GM12878 (cell line): Measurements from ENCODE around the gene BDKRB2. TPM values are rescaled to one million over a fixed set of nuclear protein-coding genes. Genes with fewer than 3 reads are reported as not detected.

Experiments used
- ATAC-seq: fragments of 200-7000 bp; cut with Tn5 transposase; 3 replicates; pipeline ENCODE4 v1.9.1; 2020; ENCODE audit warnings: mild to moderate bottlenecking, moderate library complexity
- BruUV-seq: library from RNA; stranded (reverse); fragments of 400-500 nt; replicated peaks from 2 replicates; lab custom pipeline; 2021; lab: Mats Ljungman, UMichigan
- CTCF ChIA-PET: fragments of 300-600 bp; sonication (Branson Sonifier 250); formaldehyde crosslinking; extraction: SDS; loops from one replicate; lab custom pipeline; 2021; ENCODE audit warnings: inconsistent platforms; lab: Yijun Ruan, JAX
- POLR2A ChIA-PET: fragments of 350-600 bp; formaldehyde crosslinking; extraction: SDS; loops from one replicate; lab custom pipeline; 2021; ENCODE audit warnings: inconsistent platforms; lab: Charles Lee
- RAD21 ChIA-PET: fragments of 300-600 bp; sonication (Branson Sonifier 250); formaldehyde crosslinking; loops from one replicate; lab custom pipeline; 2023; ENCODE audit warnings: antibody characterized with exemption; ENCODE audit not compliant: unreplicated experiment; lab: Charles Lee
- SMC1A ChIA-PET: fragments of 300-600 bp; sonication (Branson Sonifier 250); formaldehyde crosslinking; loops from one replicate; lab custom pipeline; 2023; ENCODE audit not compliant: unreplicated experiment, uncharacterized antibody; lab: Charles Lee
- DNase-seq: peaks from one replicate; pipeline ENCODE4 v3.0.0-alpha.2; 2011; ENCODE audit warnings: low read depth, low spot score
- FAIRE-seq: peaks from 3 replicates; lab custom pipeline; 2011; peaks lifted over from hg19 to GRCh38; lab: Jason Lieb, UNC
- H2AFZ ChIP-seq: 2 replicates; pipeline ENCODE4 v1.6.0; 2011; ENCODE audit warnings: low read depth, low read length, control low read depth; ENCODE audit not compliant: control insufficient read depth
- H3K27ac ChIP-seq: 2 replicates; pipeline ENCODE4 v1.5.1; 2011; ENCODE audit warnings: control low read depth; ENCODE audit not compliant: control insufficient read depth, insufficient read depth
- H3K27me3 ChIP-seq, 2 experiments: replicated peaks in 1 of 2; 2 replicates each; pipeline versions ENCODE4 v1.6.0 to v1.6.1; 2011; ENCODE audit warnings: low read length in 1 of 2; ENCODE audit not compliant: control insufficient read depth in 2 of 2, insufficient read depth in 2 of 2
- H3K36me3 ChIP-seq, 2 experiments: 2 replicates each; pipeline ENCODE4 v1.5.1; 2011; ENCODE audit warnings: low read length in 1 of 2; ENCODE audit not compliant: control insufficient read depth in 2 of 2, insufficient read depth in 2 of 2
- H3K4me1 ChIP-seq: 2 replicates; pipeline ENCODE4 v1.6.1; 2011; ENCODE audit warnings: mild to moderate bottlenecking, low read length, moderate library complexity, mixed read lengths; ENCODE audit not compliant: control insufficient read depth, insufficient read depth
- H3K4me2 ChIP-seq: 2 replicates; pipeline ENCODE4 v1.6.0; 2011; ENCODE audit warnings: control low read depth; ENCODE audit not compliant: control insufficient read depth, insufficient read depth
- H3K4me3 ChIP-seq: fragments of 200-600 bp; sonication (generic); 2 replicates; pipeline ENCODE4 v1.5.1; 2016
- H3K79me2 ChIP-seq: 2 replicates; pipeline ENCODE4 v1.6.0; 2011; ENCODE audit warnings: low read length; ENCODE audit not compliant: control insufficient read depth, insufficient read depth
- H3K9ac ChIP-seq: 2 replicates; pipeline ENCODE4 v1.8.0; 2011; ENCODE audit warnings: low read length, control low read depth, mixed read lengths; ENCODE audit not compliant: control insufficient read depth, insufficient read depth
- H3K9me3 ChIP-seq: replicated peaks from 3 replicates; pipeline ENCODE4 v1.5.1; 2011; ENCODE audit warnings: mild to moderate bottlenecking, low read length; ENCODE audit not compliant: control insufficient read depth, insufficient read depth
- H4K20me1 ChIP-seq: 2 replicates; pipeline ENCODE4 v1.6.0; 2011; ENCODE audit not compliant: control insufficient read depth, insufficient read depth
- ETV6 ChIP-seq, 2 experiments: fragments of 450-650 bp in 1 of 2; IDR thresholded peaks in 1 of 2; conservative IDR thresholded peaks in 1 of 2; 2 replicates each; pipeline ENCODE4 v1.6.1; 2014; ENCODE audit warnings: antibody characterized with exemption in 1 of 2, borderline replicate concordance in 1 of 2, low read depth in 1 of 2, mild to moderate bottlenecking in 1 of 2, moderate library complexity in 1 of 2
- MEF2B ChIP-seq: fragments of 450-650 bp; IDR thresholded peaks from 2 replicates; pipeline ENCODE4 v1.6.1; 2018; ENCODE audit warnings: mild to moderate bottlenecking, moderate library complexity; ENCODE audit not compliant: partially characterized antibody, poor library complexity, severe bottlenecking
- MYB ChIP-seq: fragments of 150-350 bp; IDR thresholded peaks from 2 replicates; pipeline ENCODE4 v1.6.1; 2014; ENCODE audit warnings: mild to moderate bottlenecking, low read depth, low read length, borderline replicate concordance
- NBN ChIP-seq: fragments of 450-650 bp; IDR thresholded peaks from 2 replicates; pipeline ENCODE4 v1.6.1; 2016
- NFXL1 ChIP-seq: fragments of 450-650 bp; IDR thresholded peaks from 2 replicates; pipeline ENCODE4 v1.6.1; 2017; ENCODE audit warnings: antibody characterized with exemption, mild to moderate bottlenecking, borderline replicate concordance
- NFYA ChIP-seq: IDR thresholded peaks from 2 replicates; pipeline ENCODE4 v1.6.1; 2011; ENCODE audit warnings: low read depth, mild to moderate bottlenecking, low read length, improper control_type of control experiment, borderline replicate concordance
- PAX8 ChIP-seq: fragments of 450-650 bp; IDR thresholded peaks from 2 replicates; pipeline ENCODE4 v1.6.1; 2017; ENCODE audit warnings: mild to moderate bottlenecking, moderate library complexity
- RAD21 ChIP-seq: IDR thresholded peaks from 2 replicates; pipeline ENCODE4 v1.6.1; 2011; ENCODE audit warnings: mild to moderate bottlenecking, low read depth, low read length, moderate library complexity; ENCODE audit not compliant: insufficient read depth
- SIX5 ChIP-seq: IDR thresholded peaks from 2 replicates; pipeline ENCODE4 v1.6.1; 2011; ENCODE audit warnings: mild to moderate bottlenecking, low read depth, low read length, moderate library complexity; ENCODE audit not compliant: severe bottlenecking
- SMAD1 ChIP-seq: fragments of 450-650 bp; IDR thresholded peaks from 2 replicates; pipeline ENCODE4 v1.6.1; 2018; ENCODE audit warnings: mild to moderate bottlenecking, low read depth; ENCODE audit not compliant: partially characterized antibody
- SREBF1 ChIP-seq: IDR thresholded peaks from 2 replicates; pipeline ENCODE4 v1.6.1; 2012; ENCODE audit warnings: mild to moderate bottlenecking, low read length
- SUPT20H ChIP-seq: IDR thresholded peaks from 2 replicates; pipeline ENCODE4 v1.6.1; 2011; ENCODE audit warnings: low read depth, mild to moderate bottlenecking, low read length, moderate library complexity, borderline replicate concordance; ENCODE audit not compliant: control insufficient read depth
- TCF12 ChIP-seq: IDR thresholded peaks from 2 replicates; pipeline ENCODE4 v1.6.1; 2011; ENCODE audit warnings: low read depth, mild to moderate bottlenecking, low read length
- WGBS: methylation state at CpG from one replicate; pipeline ENCODE4 v1.1.6; 2016; ENCODE audit warnings: low lambda C conversion rate; ENCODE audit not compliant: insufficient replicate concordance, insufficient coverage; ENCODE audit errors: missing lambda C conversion rate; 5-methylcytosine and 5-hydroxymethylcytosine counted together
- in situ Hi-C: fragments of 300-500 bp; cut with MboI; formaldehyde crosslinking; loops from 9 replicates; pipeline ENCODE4 v1.14.3; 2018; ENCODE audit warnings: mixed read lengths
- intact Hi-C: fragments of 100-400 bp; cut with micrococcal nuclease; formaldehyde crosslinking; loops from one replicate; pipeline ENCODE4 v1.14.2; 2022; ENCODE audit not compliant: unreplicated experiment
- polyA plus RNA-seq, 11 experiments: library from polyadenylated mRNA; depleted of rRNA in 4 of 11; unstranded in 6 of 11; stranded (reverse) in 5 of 11; fragments of >200 nt; fragmentation: Nextera tagmentation in 4 of 11; fragmentation: Illumina TruSeq in 1 of 11; extraction: Ambion mirVana in 4 of 11; extraction: Trizol in 1 of 11; gene quantifications; 1 replicate in 1 of 11; 2 replicates in 10 of 11; pipeline versions ENCODE4 v1.2.1 to v1.2.3, GENCODE V29; 2011 to 2016; ENCODE audit warnings: inconsistent platforms in 2 of 11, missing spikeins in 2 of 11, low read depth in 1 of 11
- total RNA-seq, 4 experiments: library from RNA; depleted of rRNA in 3 of 4; stranded (reverse); fragments of >200 nt in 3 of 4; fragmentation: Illumina TruSeq in 1 of 4; extraction: Trizol in 1 of 4; gene quantifications; 2 replicates each; pipeline versions ENCODE4 v1.2.1 to v1.2.3, GENCODE V29; 2013 to 2021
- TF ChIP-seq, protein P1 (sequence below): fragments of 450-650 bp; IDR thresholded peaks from 2 replicates; pipeline ENCODE4 v1.6.1; 2016; ENCODE audit warnings: mild to moderate bottlenecking
- TF ChIP-seq, protein P2 (sequence below): IDR thresholded peaks from 2 replicates; pipeline ENCODE4 v1.6.1; 2012; ENCODE audit warnings: mild to moderate bottlenecking, low read depth, low read length
- TF ChIP-seq, protein P3 (sequence below), 3 experiments: IDR thresholded peaks in 2 of 3; conservative IDR thresholded peaks in 1 of 3; 2 replicates each; pipeline ENCODE4 v1.5.1; 2011; ENCODE audit warnings: low read depth in 3 of 3, low read length in 3 of 3, mild to moderate bottlenecking in 3 of 3, control low read depth in 2 of 3, moderate library complexity in 2 of 3, inconsistent platforms in 1 of 3, mixed read lengths in 1 of 3; ENCODE audit not compliant: control insufficient read depth in 2 of 3, insufficient read depth in 1 of 3; ENCODE audit errors: extremely low read depth in 1 of 3

The BDKRB2 gene
- total and polyA plus RNA-seq, 10 of the 15 experiments (the other 5 are each of a cell fraction or from before 2014, with no cell fraction given): 0.08 TPM; not detected in 9

DNA sequence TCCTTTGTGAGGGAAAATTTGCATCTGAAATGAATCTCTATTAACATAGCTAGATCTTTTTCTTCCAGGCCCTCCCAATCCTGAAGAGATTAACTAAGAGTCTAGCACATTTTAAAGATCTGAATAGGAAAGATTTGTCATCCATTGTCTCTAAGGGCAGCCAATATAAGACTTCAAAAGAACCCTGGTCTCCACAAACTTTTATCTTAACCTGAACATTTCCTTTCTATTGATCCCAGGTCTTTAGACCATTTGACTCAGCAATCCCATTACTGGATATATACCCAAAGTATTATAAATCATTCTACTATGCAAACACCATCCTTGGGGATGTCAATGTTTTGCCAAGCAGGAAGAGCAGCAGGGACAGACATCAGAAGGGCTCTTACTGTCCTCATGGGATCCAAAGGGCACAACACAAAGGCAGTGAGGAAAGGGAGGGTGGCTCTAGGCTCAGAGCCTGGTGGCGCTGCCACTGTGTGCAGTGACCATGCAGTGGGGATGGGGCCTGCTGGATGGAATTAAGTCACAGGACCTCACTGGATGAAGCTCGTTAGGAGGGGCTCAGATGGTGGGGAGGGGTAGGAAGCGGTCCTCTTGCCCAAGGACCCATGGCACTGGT, 12.7 kb upstream of the BDKRB2 start:
- intact Hi-C loops (no loop called here), in situ Hi-C loops (no loop called here)
- no peak for FAIRE-seq
- no peak for DNase-seq
- H3K9ac ChIP-seq: no peak overlapping the region
- peaks cover 0 to 4% of the 10 kb centered on the region in 2 experiments; a peak in 2 of 4 replicates for H3K27me3 ChIP-seq
- ATAC-seq: no peak
- ChIA-PET POLR2A (no interaction called here), SMC1A (no interaction called here), RAD21 (no interaction called here), CTCF (no interaction called here)
- no peak overlapping the region for H3K27ac ChIP-seq
- H4K20me1 ChIP-seq: no peaks in the 10 kb centered on the region
- 32% methylated on average over 3 of the region's 3 CpGs for WGBS
- H3K79me2 ChIP-seq: no peaks in the 10 kb centered on the region
- H3K4me1 ChIP-seq: no peaks in the 10 kb centered on the region; the same call in 1 of the 2 replicates
- H2AFZ ChIP-seq: no peak overlapping the region
- H3K4me3 ChIP-seq: no peak overlapping the region
- TF ChIP-seq NFXL1 (no peak), SREBF1 (no peak), ETV6 (conservative IDR thresholded peaks at IDR 0.05 in 1 of 2, IDR thresholded peaks at IDR 0.05 in 1 of 2; ENCODE audit: borderline replicate concordance in 1 of 2, low read depth in 1 of 2) (no peak), PAX8 (no peak), NBN (no peak), MEF2B (no peak), TCF12 (no peak), RAD21 (no peak), NFYA (no peak), SMAD1 (no peak), SUPT20H (no peak), SIX5 (no peak), MYB (no peak)
- TF ChIP-seq, protein P1, sequence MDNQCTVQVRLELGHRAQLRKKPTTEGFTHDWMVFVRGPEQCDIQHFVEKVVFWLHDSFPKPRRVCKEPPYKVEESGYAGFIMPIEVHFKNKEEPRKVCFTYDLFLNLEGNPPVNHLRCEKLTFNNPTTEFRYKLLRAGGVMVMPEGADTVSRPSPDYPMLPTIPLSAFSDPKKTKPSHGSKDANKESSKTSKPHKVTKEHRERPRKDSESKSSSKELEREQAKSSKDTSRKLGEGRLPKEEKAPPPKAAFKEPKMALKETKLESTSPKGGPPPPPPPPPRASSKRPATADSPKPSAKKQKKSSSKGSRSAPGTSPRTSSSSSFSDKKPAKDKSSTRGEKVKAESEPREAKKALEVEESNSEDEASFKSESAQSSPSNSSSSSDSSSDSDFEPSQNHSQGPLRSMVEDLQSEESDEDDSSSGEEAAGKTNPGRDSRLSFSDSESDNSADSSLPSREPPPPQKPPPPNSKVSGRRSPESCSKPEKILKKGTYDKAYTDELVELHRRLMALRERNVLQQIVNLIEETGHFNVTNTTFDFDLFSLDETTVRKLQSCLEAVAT: no peak
- TF ChIP-seq, protein P2, sequence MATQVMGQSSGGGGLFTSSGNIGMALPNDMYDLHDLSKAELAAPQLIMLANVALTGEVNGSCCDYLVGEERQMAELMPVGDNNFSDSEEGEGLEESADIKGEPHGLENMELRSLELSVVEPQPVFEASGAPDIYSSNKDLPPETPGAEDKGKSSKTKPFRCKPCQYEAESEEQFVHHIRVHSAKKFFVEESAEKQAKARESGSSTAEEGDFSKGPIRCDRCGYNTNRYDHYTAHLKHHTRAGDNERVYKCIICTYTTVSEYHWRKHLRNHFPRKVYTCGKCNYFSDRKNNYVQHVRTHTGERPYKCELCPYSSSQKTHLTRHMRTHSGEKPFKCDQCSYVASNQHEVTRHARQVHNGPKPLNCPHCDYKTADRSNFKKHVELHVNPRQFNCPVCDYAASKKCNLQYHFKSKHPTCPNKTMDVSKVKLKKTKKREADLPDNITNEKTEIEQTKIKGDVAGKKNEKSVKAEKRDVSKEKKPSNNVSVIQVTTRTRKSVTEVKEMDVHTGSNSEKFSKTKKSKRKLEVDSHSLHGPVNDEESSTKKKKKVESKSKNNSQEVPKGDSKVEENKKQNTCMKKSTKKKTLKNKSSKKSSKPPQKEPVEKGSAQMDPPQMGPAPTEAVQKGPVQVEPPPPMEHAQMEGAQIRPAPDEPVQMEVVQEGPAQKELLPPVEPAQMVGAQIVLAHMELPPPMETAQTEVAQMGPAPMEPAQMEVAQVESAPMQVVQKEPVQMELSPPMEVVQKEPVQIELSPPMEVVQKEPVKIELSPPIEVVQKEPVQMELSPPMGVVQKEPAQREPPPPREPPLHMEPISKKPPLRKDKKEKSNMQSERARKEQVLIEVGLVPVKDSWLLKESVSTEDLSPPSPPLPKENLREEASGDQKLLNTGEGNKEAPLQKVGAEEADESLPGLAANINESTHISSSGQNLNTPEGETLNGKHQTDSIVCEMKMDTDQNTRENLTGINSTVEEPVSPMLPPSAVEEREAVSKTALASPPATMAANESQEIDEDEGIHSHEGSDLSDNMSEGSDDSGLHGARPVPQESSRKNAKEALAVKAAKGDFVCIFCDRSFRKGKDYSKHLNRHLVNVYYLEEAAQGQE: no peak
- TF ChIP-seq, protein P3, sequence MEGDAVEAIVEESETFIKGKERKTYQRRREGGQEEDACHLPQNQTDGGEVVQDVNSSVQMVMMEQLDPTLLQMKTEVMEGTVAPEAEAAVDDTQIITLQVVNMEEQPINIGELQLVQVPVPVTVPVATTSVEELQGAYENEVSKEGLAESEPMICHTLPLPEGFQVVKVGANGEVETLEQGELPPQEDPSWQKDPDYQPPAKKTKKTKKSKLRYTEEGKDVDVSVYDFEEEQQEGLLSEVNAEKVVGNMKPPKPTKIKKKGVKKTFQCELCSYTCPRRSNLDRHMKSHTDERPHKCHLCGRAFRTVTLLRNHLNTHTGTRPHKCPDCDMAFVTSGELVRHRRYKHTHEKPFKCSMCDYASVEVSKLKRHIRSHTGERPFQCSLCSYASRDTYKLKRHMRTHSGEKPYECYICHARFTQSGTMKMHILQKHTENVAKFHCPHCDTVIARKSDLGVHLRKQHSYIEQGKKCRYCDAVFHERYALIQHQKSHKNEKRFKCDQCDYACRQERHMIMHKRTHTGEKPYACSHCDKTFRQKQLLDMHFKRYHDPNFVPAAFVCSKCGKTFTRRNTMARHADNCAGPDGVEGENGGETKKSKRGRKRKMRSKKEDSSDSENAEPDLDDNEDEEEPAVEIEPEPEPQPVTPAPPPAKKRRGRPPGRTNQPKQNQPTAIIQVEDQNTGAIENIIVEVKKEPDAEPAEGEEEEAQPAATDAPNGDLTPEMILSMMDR (IDR thresholded peaks at IDR 0.05 in 2 of 3, conservative IDR thresholded peaks at IDR 0.05 in 1 of 3; ENCODE audit: control insufficient read depth in 2 of 3, extremely low read depth in 1 of 3, insufficient read depth in 1 of 3, low read depth in 3 of 3, low read length in 3 of 3): no peak
- BruUV-seq: no TSS peak
- no peaks in the 10 kb centered on the region for H3K36me3 ChIP-seq
- no peaks in the 10 kb centered on the region for H3K9me3 ChIP-seq
- H3K4me2 ChIP-seq: no peak overlapping the region
